ENCODE measurements around the gene B4GALNT1.

GRCh38 chr12:57640175-57641042 lies 7.4 kb upstream of the B4GALNT1 start:
- TF ChIP-seq POLR2A (IDR thresholded peaks at IDR 0.05; ENCODE audit: low read depth, low read length): no peak
- no peak for TF ChIP-seq CTCF (IDR thresholded peaks at IDR 0.05 in 2 of 3, conservative IDR thresholded peaks at IDR 0.05 in 1 of 3; ENCODE audit: control insufficient read depth in 2 of 3, extremely low read depth in 1 of 3, insufficient read depth in 1 of 3, low read depth in 3 of 3, low read length in 3 of 3)
- TF ChIP-seq TCF12 (IDR thresholded peaks at IDR 0.05; ENCODE audit: low read depth, low read length): no peak
- TF ChIP-seq EZH2 (IDR thresholded peaks at IDR 0.05; ENCODE audit: borderline replicate concordance, control insufficient read depth, low read depth, low read length): no peak
- no peak for TF ChIP-seq CEBPB (IDR thresholded peaks at IDR 0.05; ENCODE audit: borderline replicate concordance in 1 of 2, low read depth in 2 of 2, low read length in 2 of 2)
- no peak for TF ChIP-seq GATAD2B (conservative IDR thresholded peaks at IDR 0.05; ENCODE audit: low read depth)
- TF ChIP-seq MYC (IDR thresholded peaks at IDR 0.05; ENCODE audit: insufficient read depth, insufficient read length, insufficient replicate concordance, low read length, severe bottlenecking): no peak
- TF ChIP-seq, protein P1, sequence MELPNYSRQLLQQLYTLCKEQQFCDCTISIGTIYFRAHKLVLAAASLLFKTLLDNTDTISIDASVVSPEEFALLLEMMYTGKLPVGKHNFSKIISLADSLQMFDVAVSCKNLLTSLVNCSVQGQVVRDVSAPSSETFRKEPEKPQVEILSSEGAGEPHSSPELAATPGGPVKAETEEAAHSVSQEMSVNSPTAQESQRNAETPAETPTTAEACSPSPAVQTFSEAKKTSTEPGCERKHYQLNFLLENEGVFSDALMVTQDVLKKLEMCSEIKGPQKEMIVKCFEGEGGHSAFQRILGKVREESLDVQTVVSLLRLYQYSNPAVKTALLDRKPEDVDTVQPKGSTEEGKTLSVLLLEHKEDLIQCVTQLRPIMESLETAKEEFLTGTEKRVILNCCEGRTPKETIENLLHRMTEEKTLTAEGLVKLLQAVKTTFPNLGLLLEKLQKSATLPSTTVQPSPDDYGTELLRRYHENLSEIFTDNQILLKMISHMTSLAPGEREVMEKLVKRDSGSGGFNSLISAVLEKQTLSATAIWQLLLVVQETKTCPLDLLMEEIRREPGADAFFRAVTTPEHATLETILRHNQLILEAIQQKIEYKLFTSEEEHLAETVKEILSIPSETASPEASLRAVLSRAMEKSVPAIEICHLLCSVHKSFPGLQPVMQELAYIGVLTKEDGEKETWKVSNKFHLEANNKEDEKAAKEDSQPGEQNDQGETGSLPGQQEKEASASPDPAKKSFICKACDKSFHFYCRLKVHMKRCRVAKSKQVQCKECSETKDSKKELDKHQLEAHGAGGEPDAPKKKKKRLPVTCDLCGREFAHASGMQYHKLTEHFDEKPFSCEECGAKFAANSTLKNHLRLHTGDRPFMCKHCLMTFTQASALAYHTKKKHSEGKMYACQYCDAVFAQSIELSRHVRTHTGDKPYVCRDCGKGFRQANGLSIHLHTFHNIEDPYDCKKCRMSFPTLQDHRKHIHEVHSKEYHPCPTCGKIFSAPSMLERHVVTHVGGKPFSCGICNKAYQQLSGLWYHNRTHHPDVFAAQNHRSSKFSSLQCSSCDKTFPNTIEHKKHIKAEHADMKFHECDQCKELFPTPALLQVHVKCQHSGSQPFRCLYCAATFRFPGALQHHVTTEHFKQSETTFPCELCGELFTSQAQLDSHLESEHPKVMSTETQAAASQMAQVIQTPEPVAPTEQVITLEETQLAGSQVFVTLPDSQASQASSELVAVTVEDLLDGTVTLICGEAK (IDR thresholded peaks at IDR 0.05; ENCODE audit: borderline replicate concordance): no peak
- TF ChIP-seq RELA (IDR thresholded peaks at IDR 0.05; ENCODE audit: borderline replicate concordance, partially characterized antibody): no peak
